Endothelial cell of umbilical vein (primary cell): ENCODE measurements around the gene SSPN. TPM values are rescaled to one million over a fixed set of nuclear protein-coding genes. Genes with fewer than 3 reads are reported as not detected.

Source experiments
- BruUV-seq: library from RNA; stranded (reverse); fragments of 400-500 nt; replicated peaks from 2 replicates; lab custom pipeline; 2021; lab: Mats Ljungman, UMichigan
- CTCF ChIA-PET: fragments of 300-600, 350-600 bp; sonication (Branson Sonifier 250); formaldehyde crosslinking; loops from one replicate; lab custom pipeline; 2021; ENCODE audit warnings: antibody characterized with exemption, inconsistent platforms; lab: Charles Lee
- POLR2A ChIA-PET: fragments of 300-600, 350-600 bp; sonication (Branson Sonifier 250); formaldehyde crosslinking; loops from one replicate; lab custom pipeline; 2021; ENCODE audit warnings: antibody characterized with exemption, inconsistent platforms; lab: Charles Lee
- DNase-seq: peaks from one replicate; pipeline ENCODE4 v3.0.0-alpha.2; 2011; ENCODE audit warnings: low read depth, low spot score
- FAIRE-seq: peaks from 2 replicates; lab custom pipeline; 2011; peaks lifted over from hg19 to GRCh38; lab: Jason Lieb, UNC
- H2AFZ ChIP-seq: 2 replicates; pipeline ENCODE4 v1.6.0; 2012; ENCODE audit warnings: low read depth, low read length, control low read depth, inconsistent platforms
- H3K27ac ChIP-seq: 2 replicates; pipeline ENCODE4 v1.5.1; 2011; ENCODE audit warnings: low read depth, mild to moderate bottlenecking, control low read depth, low read length, moderate library complexity; ENCODE audit not compliant: insufficient read depth
- H3K27me3 ChIP-seq, 2 experiments: 2 replicates each; pipeline versions ENCODE4 v1.6.0 to v1.6.1; 2011; ENCODE audit warnings: low read length in 2 of 2, mixed read lengths in 1 of 2; ENCODE audit not compliant: control insufficient read depth in 2 of 2, insufficient read depth in 2 of 2
- H3K36me3 ChIP-seq, 2 experiments: 2 replicates in 1 of 2; 3 replicates in 1 of 2; pipeline ENCODE4 v1.5.1; 2011; ENCODE audit warnings: low read length in 2 of 2, mild to moderate bottlenecking in 1 of 2, moderate library complexity in 1 of 2; ENCODE audit not compliant: control insufficient read depth in 2 of 2, insufficient read depth in 2 of 2; ENCODE audit errors: extremely low read depth in 1 of 2
- H3K4me1 ChIP-seq: 3 replicates; pipeline ENCODE4 v1.5.1; 2011; ENCODE audit warnings: mild to moderate bottlenecking, low read length; ENCODE audit not compliant: control insufficient read depth, insufficient read depth; ENCODE audit errors: extremely low read depth
- H3K4me2 ChIP-seq: 2 replicates; pipeline ENCODE4 v1.6.1; 2011; ENCODE audit warnings: low read length, control low read depth, mixed read lengths; ENCODE audit not compliant: insufficient read depth
- H3K4me3 ChIP-seq, 3 experiments: fragments of 200-600 bp in 1 of 3; sonication (generic), shearing (Covaris generic) in 1 of 3; replicated peaks in 1 of 3; 2 replicates each; pipeline ENCODE4 v1.5.1; 2011 to 2016; ENCODE audit warnings: control low read depth in 3 of 3, low read length in 3 of 3, mild to moderate bottlenecking in 2 of 3, inconsistent platforms in 1 of 3, low read depth in 1 of 3, moderate library complexity in 1 of 3; ENCODE audit not compliant: insufficient read depth in 1 of 3
- H3K79me2 ChIP-seq: 2 replicates; pipeline ENCODE4 v1.6.0; 2012; ENCODE audit warnings: low read length, inconsistent platforms; ENCODE audit not compliant: control insufficient read depth, insufficient read depth
- H3K9ac ChIP-seq: replicated peaks from 2 replicates; pipeline ENCODE3; 2011; ENCODE audit warnings: low read length, control low read depth; ENCODE audit not compliant: insufficient read depth; ENCODE audit errors: extremely low read depth
- H3K9me1 ChIP-seq: replicated peaks from 3 replicates; pipeline ENCODE4 v1.6.0; 2011; ENCODE audit warnings: mild to moderate bottlenecking, low read length; ENCODE audit not compliant: control insufficient read depth, insufficient read depth; ENCODE audit errors: extremely low read depth
- H3K9me3 ChIP-seq: replicated peaks from 2 replicates; pipeline ENCODE4 v1.5.1; 2012; ENCODE audit warnings: low read length, inconsistent platforms; ENCODE audit not compliant: control insufficient read depth, insufficient read depth
- H4K20me1 ChIP-seq: replicated peaks from 2 replicates; pipeline ENCODE3; 2011; ENCODE audit warnings: mild to moderate bottlenecking, low read length; ENCODE audit not compliant: control insufficient read depth, insufficient read depth; ENCODE audit errors: extremely low read depth
- CTCF ChIP-seq, 2 donors: IDR thresholded peaks; 1 replicate in 1 of 2; 2 replicates in 1 of 2; pipeline ENCODE4 v1.5.1; 2011; ENCODE audit warnings: low read length in 2 of 2, mild to moderate bottlenecking in 2 of 2, moderate library complexity in 2 of 2, control low read depth in 1 of 2, inconsistent platforms in 1 of 2, low read depth in 1 of 2; ENCODE audit not compliant: insufficient read depth in 1 of 2; ENCODE audit errors: extremely low read depth in 1 of 2
- EZH2 ChIP-seq: IDR thresholded peaks from 2 replicates; pipeline ENCODE4 v1.6.1; 2012; ENCODE audit warnings: borderline replicate concordance, low read depth, mild to moderate bottlenecking, moderate library complexity, low read length, inconsistent platforms; ENCODE audit not compliant: severe bottlenecking
- FOS ChIP-seq: IDR thresholded peaks from 2 replicates; pipeline ENCODE4 v1.6.1; 2011; ENCODE audit warnings: mild to moderate bottlenecking, low read length, moderate library complexity, borderline replicate concordance; ENCODE audit not compliant: insufficient read depth
- GATA2 ChIP-seq: IDR thresholded peaks from 2 replicates; pipeline ENCODE4 v1.7.0; 2011; ENCODE audit warnings: low read depth, mild to moderate bottlenecking, moderate library complexity, mixed read lengths, low read length; ENCODE audit not compliant: insufficient read length, insufficient read depth
- JUN ChIP-seq: IDR thresholded peaks from 2 replicates; pipeline ENCODE4 v1.6.1; 2011; ENCODE audit warnings: borderline replicate concordance, low read depth; ENCODE audit not compliant: insufficient read length, insufficient read depth
- MYC ChIP-seq: IDR thresholded peaks from one replicate; pipeline ENCODE4 v1.6.1; 2011; ENCODE audit warnings: mild to moderate bottlenecking, low read depth, low read length
- POLR2A ChIP-seq: IDR thresholded peaks from 2 replicates; pipeline ENCODE4 v1.6.1; 2012; ENCODE audit warnings: low read depth, mild to moderate bottlenecking, control low read depth, low read length
- POLR2AphosphoS5 ChIP-seq: IDR thresholded peaks from 2 replicates; pipeline ENCODE4 v1.6.1; 2012; ENCODE audit warnings: low read depth, mild to moderate bottlenecking, control low read depth, low read length, moderate library complexity; ENCODE audit not compliant: insufficient read depth
- dilution Hi-C: fragments of 300-500 bp; cut with MboI; formaldehyde crosslinking; loops from one replicate; pipeline ENCODE4 v1.15.0; 2019; ENCODE audit warnings: low sequenced_read_pairs; ENCODE audit not compliant: extremely low pct_ligation_motif_present
- intact Hi-C: fragments of 100-400 bp; cut with micrococcal nuclease; formaldehyde crosslinking; loops from one replicate; pipeline ENCODE4 v1.10.0; 2022
- polyA plus RNA-seq, 4 experiments: library from polyadenylated mRNA; depleted of rRNA in 3 of 4; stranded (reverse) in 3 of 4; unstranded in 1 of 4; fragments of >200 nt; gene quantifications; 2 replicates each; pipeline versions ENCODE4 v1.2.1 to v1.2.3, GENCODE V29; 2011 to 2012; ENCODE audit warnings: missing spikeins in 1 of 4
- total RNA-seq: library from RNA; stranded (reverse); gene quantifications from 2 replicates; pipeline ENCODE4 v1.2.3, GENCODE V29; 2021
- TF ChIP-seq, protein P1 (sequence below): IDR thresholded peaks from 2 replicates; pipeline ENCODE4 v1.6.1; 2011; ENCODE audit not compliant: insufficient read depth, insufficient read length

SSPN gene
- total and polyA plus RNA-seq, 2 donors (not counting 3 experiments of a cell fraction or from before 2014, with no cell fraction given): 1.3 to 2.1 TPM

DNA sequence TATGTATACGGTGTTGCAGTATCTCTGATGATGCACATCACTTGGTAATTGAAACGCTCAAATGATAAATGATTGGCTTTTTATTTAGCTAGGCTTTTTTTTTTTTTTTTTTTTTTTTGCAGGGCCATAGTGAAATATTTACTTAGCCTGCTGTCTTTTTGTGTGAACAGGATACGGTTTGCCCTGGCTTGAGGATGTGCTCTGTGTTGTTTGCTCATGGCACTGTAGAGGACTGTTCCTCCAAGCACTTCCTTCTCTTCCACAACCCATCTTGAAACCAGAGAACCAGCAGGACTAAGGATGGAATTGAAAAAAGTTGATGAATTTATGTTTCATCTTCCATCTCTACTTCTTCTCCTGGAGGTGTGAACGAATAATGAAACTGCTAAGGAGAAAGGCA lies 15.5 kb upstream of the SSPN start:
- H3K36me3 ChIP-seq: no peaks in the 10 kb centered on the region
- H3K27me3 ChIP-seq: peaks cover 16 to 25% of the 10 kb centered on the region in 2 experiments
- H3K27ac ChIP-seq: no peak overlapping the region
- no peaks in the 10 kb centered on the region for H3K9me1 ChIP-seq
- no peak overlapping the region for H2AFZ ChIP-seq
- dilution Hi-C loops: no loop called here
- no peak for FAIRE-seq
- intact Hi-C loops: no loop called here
- no peak overlapping the region for H3K4me3 ChIP-seq
- H4K20me1 ChIP-seq: no peaks in the 10 kb centered on the region
- CTCF ChIA-PET: interaction anchor here (1.0 kb wide), 1 partner anchor 19 kb away, joined by 3 read pairs; no protein-coding TSS in a partner anchor
- BruUV-seq: no TSS peak
- DNase-seq: no peak
- H3K4me1 ChIP-seq: no peaks in the 10 kb centered on the region
- TF ChIP-seq MYC (no peak), FOS (no peak), CTCF (IDR thresholded peaks at IDR 0.05; ENCODE audit: extremely low read depth in 1 of 2, insufficient read depth in 1 of 2, low read depth in 1 of 2, low read length in 2 of 2) (no peak), EZH2 (no peak), JUN (no peak), GATA2 (no peak), POLR2A (no peak), POLR2AphosphoS5 (no peak)
- TF ChIP-seq, protein P1, sequence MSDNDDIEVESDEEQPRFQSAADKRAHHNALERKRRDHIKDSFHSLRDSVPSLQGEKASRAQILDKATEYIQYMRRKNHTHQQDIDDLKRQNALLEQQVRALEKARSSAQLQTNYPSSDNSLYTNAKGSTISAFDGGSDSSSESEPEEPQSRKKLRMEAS: no peak
- H3K4me2 ChIP-seq: no peak overlapping the region
- H3K79me2 ChIP-seq: no peaks in the 10 kb centered on the region
- no peaks in the 10 kb centered on the region for H3K9me3 ChIP-seq
- no peak overlapping the region for H3K9ac ChIP-seq
- POLR2A ChIA-PET: no interaction called here
